Esophagus squamous epithelium (tissue), 5 donors: ENCODE measurements around the gene PORCN. TPM values are rescaled to one million over a fixed set of nuclear protein-coding genes. Genes with fewer than 3 reads are reported as not detected.

Experiments
- DNase-seq: peaks from one replicate; lab custom pipeline; 2025; lab: John Stamatoyannopoulos, UW
- H3K27ac ChIP-seq, 4 donors: fragments of 200-600 bp; sonication (generic); one replicate each; pipeline ENCODE4 v1.5.1; 2016 to 2019; ENCODE audit warnings: mild to moderate bottlenecking in 1 of 4
- H3K27me3 ChIP-seq, 4 donors: fragments of 200-600 bp; sonication (generic); 1 replicate in 3 of 4; 2 replicates in 1 of 4; pipeline versions ENCODE4 v1.5.1 to v1.6.0; 2017 to 2021; ENCODE audit warnings: antibody characterized with exemption in 1 of 4
- H3K36me3 ChIP-seq, 3 donors: fragments of 200-600 bp; sonication (generic); one replicate each; pipeline ENCODE4 v1.5.1; 2016 to 2019
- H3K4me1 ChIP-seq, 3 donors: fragments of 200-600 bp; sonication (generic); one replicate each; pipeline ENCODE4 v1.5.1; 2017 to 2019
- H3K4me3 ChIP-seq, 4 donors: fragments of 200-600 bp; sonication (generic); 1 replicate in 3 of 4; 2 replicates in 1 of 4; pipeline ENCODE4 v1.5.1; 2016 to 2019; ENCODE audit warnings: mild to moderate bottlenecking in 2 of 4, moderate library complexity in 1 of 4
- H3K9me3 ChIP-seq, 3 donors: fragments of 200-600 bp; sonication (generic); one replicate each; pipeline ENCODE4 v1.5.1; 2016 to 2019
- POLR2A ChIP-seq, 4 donors: fragments of 450-650 bp; IDR thresholded peaks; one replicate each; pipeline ENCODE4 v1.6.1; 2017; ENCODE audit warnings: antibody characterized with exemption in 4 of 4, mild to moderate bottlenecking in 4 of 4, moderate library complexity in 3 of 4
- WGBS, 2 donors: methylation state at CpG; one replicate each; pipeline ENCODE4 v1.1.5; 2018; 5-methylcytosine and 5-hydroxymethylcytosine counted together
- intact Hi-C: fragments of 100-400 bp; cut with DNase I; formaldehyde crosslinking; loops from one replicate; pipeline ENCODE4 v1.15.0; 2022
- total RNA-seq, 4 donors: library from RNA; depleted of rRNA; stranded (reverse); fragments of >200 nt; gene quantifications; one replicate each; pipeline ENCODE4 v1.1.0, GENCODE V29; 2016
- TF ChIP-seq, protein P1 (sequence below), 6 experiments: fragments of 450-650 bp in 4 of 6; fragments of 200-600 bp in 2 of 6; sonication (generic) in 2 of 6; IDR thresholded peaks; one replicate each; pipeline ENCODE4 v1.5.1; 2016 to 2019; ENCODE audit warnings: antibody characterized with exemption in 6 of 6, mild to moderate bottlenecking in 4 of 6, moderate library complexity in 4 of 6
- donor health status: DM: yes; HTN: yes; CAD: no.

The PORCN gene
- total RNA-seq, 4 donors from 2014 or later, result 11.2 to 25.8 (median 17.6) TPM

DNA sequence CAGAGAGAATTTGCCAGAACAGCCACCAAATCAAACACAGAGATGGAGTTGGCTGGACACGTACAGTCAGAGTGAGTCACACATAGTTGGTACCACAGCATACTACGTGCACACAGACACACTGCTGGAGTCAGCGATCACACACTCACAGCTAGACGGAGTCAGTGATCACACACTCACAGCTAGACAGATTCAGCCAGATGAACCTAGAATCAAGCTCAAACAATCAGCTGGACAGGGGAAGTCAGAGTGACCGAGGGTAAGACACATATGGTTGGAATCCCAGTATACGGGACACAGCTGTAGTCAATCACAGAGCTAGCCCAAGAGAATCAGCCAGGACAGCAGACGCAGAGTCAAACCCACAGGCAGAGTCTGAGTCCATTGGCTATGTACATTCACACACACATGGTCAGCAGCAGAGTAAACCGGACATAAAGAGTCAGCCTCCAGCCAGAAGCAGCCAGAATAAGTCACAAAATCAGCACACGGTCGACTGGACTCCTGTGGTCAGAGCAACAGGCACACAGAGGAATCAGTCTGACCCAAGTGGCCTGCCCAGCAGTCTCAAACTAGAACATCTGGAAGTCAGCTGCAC lies 43.4 kb upstream of the PORCN start:
- H3K27me3 ChIP-seq, result no peaks in the 10 kb centered on the region
- H3K27ac ChIP-seq, result peak overlapping the region in 1 of 4 donors; percentile 9
- DNase-seq, result no peak
- peaks cover 0 to 23% (median 0%) of the 10 kb centered on the region in 3 donors for H3K4me1 ChIP-seq
- intact Hi-C loops, result no loop called here
- WGBS, 2 donors, result 55 to 60% methylated on average over 6 to 9 of the region's 10 CpGs
- no peak overlapping the region for H3K4me3 ChIP-seq
- H3K9me3 ChIP-seq, result no peaks in the 10 kb centered on the region
- TF ChIP-seq, protein P1, sequence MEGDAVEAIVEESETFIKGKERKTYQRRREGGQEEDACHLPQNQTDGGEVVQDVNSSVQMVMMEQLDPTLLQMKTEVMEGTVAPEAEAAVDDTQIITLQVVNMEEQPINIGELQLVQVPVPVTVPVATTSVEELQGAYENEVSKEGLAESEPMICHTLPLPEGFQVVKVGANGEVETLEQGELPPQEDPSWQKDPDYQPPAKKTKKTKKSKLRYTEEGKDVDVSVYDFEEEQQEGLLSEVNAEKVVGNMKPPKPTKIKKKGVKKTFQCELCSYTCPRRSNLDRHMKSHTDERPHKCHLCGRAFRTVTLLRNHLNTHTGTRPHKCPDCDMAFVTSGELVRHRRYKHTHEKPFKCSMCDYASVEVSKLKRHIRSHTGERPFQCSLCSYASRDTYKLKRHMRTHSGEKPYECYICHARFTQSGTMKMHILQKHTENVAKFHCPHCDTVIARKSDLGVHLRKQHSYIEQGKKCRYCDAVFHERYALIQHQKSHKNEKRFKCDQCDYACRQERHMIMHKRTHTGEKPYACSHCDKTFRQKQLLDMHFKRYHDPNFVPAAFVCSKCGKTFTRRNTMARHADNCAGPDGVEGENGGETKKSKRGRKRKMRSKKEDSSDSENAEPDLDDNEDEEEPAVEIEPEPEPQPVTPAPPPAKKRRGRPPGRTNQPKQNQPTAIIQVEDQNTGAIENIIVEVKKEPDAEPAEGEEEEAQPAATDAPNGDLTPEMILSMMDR (IDR thresholded peaks at IDR 0.05), result no peak
- no peak for TF ChIP-seq POLR2A (IDR thresholded peaks at IDR 0.05)
- H3K36me3 ChIP-seq, result no peaks in the 10 kb centered on the region

GRCh38 chrX:48466696-48467095 lies 42.1 kb upstream of the PORCN start:
- Histone ChIP-seq H3K36me3 (no peaks in the 10 kb centered on the region), H3K4me1 (peaks cover 0 to 23% (median 0%) of the 10 kb centered on the region in 3 donors), H3K27ac (no peak overlapping the region), H3K4me3 (no peak overlapping the region), H3K9me3 (no peaks in the 10 kb centered on the region), H3K27me3 (no peaks in the 10 kb centered on the region)
- intact Hi-C loops, result no loop called here
- no peak for TF ChIP-seq POLR2A (IDR thresholded peaks at IDR 0.05)
- TF ChIP-seq, protein P1 (IDR thresholded peaks at IDR 0.05), result peak in 1 of 6 experiments; percentile 22
- 100% methylated on average over 1 of the region's 10 CpGs; no CpG with 5 or more reads in 1 of the 2 donors for WGBS, 2 donors
- no peak for DNase-seq

GRCh38 chrX:48467281-48467761 lies 41.5 kb upstream of the PORCN start:
- Histone ChIP-seq H3K27ac (peak overlapping the region in 2 of 4 donors; percentile 29 to 42), H3K4me1 (peaks cover 0 to 23% (median 0%) of the 10 kb centered on the region in 3 donors), H3K4me3 (peak overlapping the region in 3 of 4 donors; percentile 26 to 59 (median 36)), H3K9me3 (no peaks in the 10 kb centered on the region), H3K36me3 (no peaks in the 10 kb centered on the region), H3K27me3 (no peaks in the 10 kb centered on the region)
- DNase-seq, result no peak
- WGBS, 2 donors, result 58 to 64% methylated on average over 8 to 10 of the region's 10 CpGs
- TF ChIP-seq, protein P1 (IDR thresholded peaks at IDR 0.05), result no peak
- TF ChIP-seq POLR2A (IDR thresholded peaks at IDR 0.05), result no peak
- intact Hi-C loops, result no loop called here

- Histone ChIP-seq H3K27ac (peak overlapping the region in 2 of 4 donors; percentile 17 to 29), H3K36me3 (no peaks in the 10 kb centered on the region), H3K27me3 (no peaks in the 10 kb centered on the region), H3K4me3 (peak overlapping the region; percentile 14 to 59 (median 31)), H3K9me3 (no peaks in the 10 kb centered on the region), H3K4me1 (peaks cover 0 to 23% (median 0%) of the 10 kb centered on the region in 3 donors)
- intact Hi-C loops, result no loop called here
- WGBS, 2 donors, result 0 to 33% methylated on average over 3 to 7 of the region's 18 CpGs
- no peak for DNase-seq
- TF ChIP-seq, protein P1 (IDR thresholded peaks at IDR 0.05), result no peak
- no peak for TF ChIP-seq POLR2A (IDR thresholded peaks at IDR 0.05)
Observed at GRCh38 chrX:48468247-48468671, 40.5 kb upstream of the PORCN start.
